GM18499 (cell line): ENCODE results near the gene SLC15A3.
A peak's percentile ranks its signal among the peaks of the same experiment; 100 is the strongest.

Experiments used
- ATAC-seq: cut with Tn5 transposase; IDR thresholded peaks from one replicate; pipeline ENCODE4 v1.9.1; 2021; ENCODE audit warnings: moderate number of reproducible peaks; ENCODE audit not compliant: insufficient read depth, unreplicated experiment

The SLC15A3 gene

GRCh38 chr11:60951904-60952741, at the start of gene SLC15A3:
Gene SLC15A3 (minus strand): TSS chr11:60952176. CDS start chr11:60951551, 625 bp downstream.
- ATAC-seq, result peak; percentile 28

- no peak for ATAC-seq
Measured at GRCh38 chr11:61000426-61000825, 48.5 kb upstream of the SLC15A3 start.

- no peak for ATAC-seq
Measured at GRCh38 chr11:60996381-60997138, 44.6 kb upstream of the SLC15A3 start.

- ATAC-seq, result no peak
Measured at GRCh38 chr11:60995798-60996197, 43.8 kb upstream of the SLC15A3 start.

- ATAC-seq, result no peak
Measured at GRCh38 chr11:60994541-60995080, 42.6 kb upstream of the SLC15A3 start.

GRCh38 chr11:60993615-60994014, 41.6 kb upstream of the SLC15A3 start:
- no peak for ATAC-seq

- no peak for ATAC-seq
Measured at GRCh38 chr11:60992842-60993409, 41.0 kb upstream of the SLC15A3 start.

GRCh38 chr11:60991457-60991856, 39.5 kb upstream of the SLC15A3 start:
- no peak for ATAC-seq

- ATAC-seq, result no peak
Measured at GRCh38 chr11:60989093-60989650, 37.2 kb upstream of the SLC15A3 start.

GRCh38 chr11:60988658-60989057, 36.7 kb upstream of the SLC15A3 start:
- no peak for ATAC-seq

- ATAC-seq, result no peak
Measured at GRCh38 chr11:60987577-60988277, 35.8 kb upstream of the SLC15A3 start.

GRCh38 chr11:60985991-60986915, 34.3 kb upstream of the SLC15A3 start:
- ATAC-seq, result no peak

GRCh38 chr11:60985501-60985900, 33.5 kb upstream of the SLC15A3 start:
- no peak for ATAC-seq

GRCh38 chr11:60984636-60985035, 32.7 kb upstream of the SLC15A3 start:
- no peak for ATAC-seq

GRCh38 chr11:60984149-60984548, 32.2 kb upstream of the SLC15A3 start:
- no peak for ATAC-seq

GRCh38 chr11:60982184-60982583, 30.2 kb upstream of the SLC15A3 start:
- ATAC-seq, result no peak

- ATAC-seq, result no peak
Measured at GRCh38 chr11:60981515-60981914, 29.5 kb upstream of the SLC15A3 start.

GRCh38 chr11:60978546-60979380, 26.8 kb upstream of the SLC15A3 start:
- ATAC-seq, result no peak
